GF-D8 (cell line): Measurements from ENCODE around the gene CHGA.

ENCODE experiments used
- DNase-seq: peaks from one replicate; lab custom pipeline; 2025; lab: John Stamatoyannopoulos, UW

The CHGA gene

DNA sequence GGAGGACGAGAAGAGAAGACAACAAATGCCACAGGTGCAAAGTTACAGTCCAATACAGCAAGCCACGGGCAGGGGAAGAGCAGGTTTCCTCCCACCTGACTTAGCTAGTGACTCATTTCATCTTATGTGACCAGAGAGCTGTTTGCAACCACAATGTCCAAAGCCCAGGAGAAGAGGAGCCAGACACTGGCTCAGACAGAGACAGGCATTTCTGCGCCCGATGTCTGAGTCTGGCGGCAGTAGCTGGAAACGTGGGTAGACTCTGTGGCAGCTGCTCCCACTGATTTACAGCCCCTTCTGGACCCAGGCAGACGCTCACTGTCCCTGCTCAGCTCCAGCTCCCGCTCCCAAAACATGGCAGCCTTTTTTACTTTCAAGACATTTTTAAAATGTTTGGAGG lies 60.0 kb downstream of the CHGA start:
- no peak for DNase-seq

- no peak for DNase-seq
Measured at GRCh38 chr14:92984082-92984788, 61.3 kb downstream of the CHGA start.
